Transverse colon (tissue), 4 donors: ENCODE results near the gene MGME1.

Experiments used
- CTCF ChIP-seq, 5 experiments: fragments of 200-600 bp in 3 of 5; fragments of 450-650 bp in 2 of 5; sonication (generic) in 3 of 5; IDR thresholded peaks; 1 replicate in 2 of 5; 2 replicates in 3 of 5; pipeline ENCODE4 v1.5.1; 2016 to 2017; ENCODE audit warnings: antibody characterized with exemption in 5 of 5, inconsistent platforms in 3 of 5, mild to moderate bottlenecking in 2 of 5, moderate library complexity in 1 of 5
- POLR2AphosphoS5 ChIP-seq, 3 donors: sonication (generic); formaldehyde crosslinking; IDR thresholded peaks; one replicate each; pipeline ENCODE4 v1.6.1; 2016; ENCODE audit warnings: antibody characterized with exemption in 3 of 3

- TF ChIP-seq CTCF (IDR thresholded peaks at IDR 0.05) = no peak
- TF ChIP-seq POLR2AphosphoS5 (IDR thresholded peaks at IDR 0.05) = no peak
Measured at GRCh38 chr20:18011482-18011881, 42.7 kb downstream of the MGME1 start.
